HuH-7.5 (cell line): Measurements from ENCODE around the gene CERK.
"Not testable (repeated sequence)": the region's sequence is repeated elsewhere in the genome, so short reads cannot be mapped to it uniquely, and the experiment has no call there.

Experiments used
- DNase-seq: peaks from one replicate; pipeline ENCODE4 v3.0.0; 2011; ENCODE audit warnings: low spot score

The CERK gene

DNA sequence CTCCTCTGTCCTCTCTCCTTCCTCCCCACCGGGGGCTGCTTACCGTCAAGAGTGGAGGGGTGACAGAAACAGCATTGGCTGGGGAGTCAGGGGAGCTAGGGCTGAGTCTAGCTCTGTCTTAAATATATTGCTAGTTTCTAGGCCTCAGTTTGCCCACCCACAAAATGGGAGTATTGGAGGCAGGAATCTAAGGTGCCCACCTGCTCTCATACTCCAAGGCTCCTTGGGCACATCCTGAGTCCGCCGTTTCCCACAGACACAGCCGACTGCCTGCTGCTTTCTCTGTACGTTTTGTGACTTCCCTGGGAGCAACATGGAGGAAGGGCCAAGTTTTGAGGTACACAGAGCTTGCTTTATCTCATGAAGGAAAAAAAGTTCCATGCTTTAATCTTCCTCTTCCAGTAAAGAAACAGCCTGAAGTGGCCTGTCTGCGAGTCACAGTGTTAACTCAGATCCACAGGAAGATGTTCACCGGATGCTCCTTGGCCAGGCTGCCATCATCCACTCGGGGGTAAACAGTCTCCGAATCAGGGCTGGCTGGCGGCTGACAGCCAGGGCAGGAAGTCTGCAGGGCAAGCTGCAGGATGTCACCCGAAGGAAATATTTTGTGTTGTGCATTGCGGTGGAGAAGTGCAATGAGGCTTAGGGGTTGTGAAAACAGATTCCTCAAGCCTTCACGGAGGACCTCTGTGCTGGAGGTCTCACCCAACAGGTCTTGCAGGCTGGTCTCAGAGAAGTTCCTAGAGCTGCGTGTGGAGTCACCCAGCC, 11.0 kb upstream of the CERK start:
- DNase-seq = no peak

DNA sequence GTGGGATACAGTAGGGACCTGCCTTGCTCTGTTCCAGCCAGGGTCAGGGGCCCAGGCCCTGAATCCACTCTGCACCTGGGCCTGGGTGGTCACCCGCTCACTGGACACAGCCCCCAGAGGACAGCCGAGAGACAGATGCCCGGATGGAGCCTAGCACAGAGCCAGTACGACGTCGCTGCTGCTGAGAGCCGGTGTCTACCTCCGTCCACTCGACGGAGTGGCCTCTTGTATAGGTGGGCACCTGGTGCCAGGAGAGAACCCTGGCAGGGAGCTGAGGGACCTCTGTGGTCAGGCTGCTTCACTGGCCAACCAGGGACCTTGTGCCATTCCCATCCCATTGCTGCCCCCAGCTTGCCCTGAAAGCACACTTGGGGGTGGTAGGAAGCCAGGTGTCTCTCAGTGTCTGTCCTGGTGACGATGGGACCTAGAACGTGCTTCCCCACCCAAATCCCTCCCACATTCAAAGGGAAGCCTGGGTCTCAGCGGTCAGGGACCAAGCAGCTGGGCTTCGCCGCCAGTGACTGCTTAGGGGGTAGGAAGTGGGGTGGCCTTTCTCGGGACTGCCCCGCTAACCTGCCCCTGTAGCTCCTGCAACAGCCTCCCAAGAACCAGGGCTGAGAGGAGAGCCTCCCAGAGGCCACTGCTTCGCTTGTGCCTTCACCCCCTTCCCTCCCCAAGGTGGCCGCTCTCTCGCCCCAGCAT, 10.3 kb upstream of the CERK start:
- no peak for DNase-seq

DNA sequence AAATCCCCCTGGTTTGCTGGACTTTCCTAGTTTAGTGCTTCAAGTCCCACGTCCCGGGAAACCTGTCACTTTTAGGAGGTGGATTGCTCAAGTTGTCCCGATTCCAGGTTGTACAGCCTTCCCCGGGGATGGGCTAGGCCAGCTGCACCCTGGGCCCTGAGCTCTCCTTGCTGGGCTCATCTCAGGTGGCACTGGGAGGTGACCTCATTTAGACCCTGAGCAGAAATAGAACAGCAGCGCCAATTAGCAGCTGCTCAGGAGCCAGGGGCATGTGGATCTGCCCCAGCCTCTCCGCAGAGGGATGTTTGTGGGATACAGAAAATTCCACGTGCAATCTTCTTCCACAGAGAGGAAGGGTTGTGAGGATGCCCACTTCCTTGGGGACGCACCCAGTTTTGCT, 9.6 kb upstream of the CERK start:
- DNase-seq = no peak

DNA sequence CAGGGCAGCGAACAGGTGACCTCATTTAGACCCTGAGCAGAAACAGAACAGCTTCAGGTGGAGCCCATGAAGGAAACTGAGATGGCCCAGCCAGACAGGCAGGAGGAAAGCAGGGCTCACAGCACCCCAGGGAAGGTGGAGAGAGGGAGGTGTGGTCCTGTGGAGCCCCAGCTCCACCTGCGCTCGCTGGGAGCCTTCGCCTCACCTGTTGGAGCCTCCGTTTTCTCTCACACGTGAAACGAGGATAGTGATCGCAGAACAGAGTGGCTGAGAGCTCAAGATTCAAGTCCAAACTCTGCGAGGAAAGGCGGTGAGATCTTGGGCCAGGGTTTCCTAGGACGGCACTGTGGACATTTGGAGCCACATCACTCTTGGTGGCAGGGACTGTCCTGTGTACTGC, 8.6 kb upstream of the CERK start:
- no peak for DNase-seq

DNA sequence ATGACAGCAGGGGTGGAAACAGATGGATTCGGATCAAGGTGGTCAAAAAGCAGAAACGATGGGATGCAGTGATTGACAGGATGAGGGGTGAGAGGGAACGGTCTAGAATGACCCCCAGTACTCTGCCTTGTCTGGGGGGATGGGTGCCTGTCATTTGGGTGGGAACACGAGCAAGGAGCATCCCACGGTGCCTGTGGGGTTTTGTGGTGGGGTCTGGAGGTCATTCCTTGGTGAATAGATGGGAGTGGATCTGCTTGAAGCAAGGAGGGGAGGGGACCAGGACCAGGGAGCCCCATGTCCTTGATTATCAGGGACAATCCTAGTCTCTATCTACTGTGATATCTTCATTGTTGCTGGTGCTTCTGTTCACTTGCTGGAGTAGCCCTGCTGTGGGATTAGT, 8.1 kb upstream of the CERK start:
- no peak for DNase-seq

- peak; percentile 88 for DNase-seq
Observed at GRCh38 chr22:46744581-46744980, 6.5 kb upstream of the CERK start.

DNA sequence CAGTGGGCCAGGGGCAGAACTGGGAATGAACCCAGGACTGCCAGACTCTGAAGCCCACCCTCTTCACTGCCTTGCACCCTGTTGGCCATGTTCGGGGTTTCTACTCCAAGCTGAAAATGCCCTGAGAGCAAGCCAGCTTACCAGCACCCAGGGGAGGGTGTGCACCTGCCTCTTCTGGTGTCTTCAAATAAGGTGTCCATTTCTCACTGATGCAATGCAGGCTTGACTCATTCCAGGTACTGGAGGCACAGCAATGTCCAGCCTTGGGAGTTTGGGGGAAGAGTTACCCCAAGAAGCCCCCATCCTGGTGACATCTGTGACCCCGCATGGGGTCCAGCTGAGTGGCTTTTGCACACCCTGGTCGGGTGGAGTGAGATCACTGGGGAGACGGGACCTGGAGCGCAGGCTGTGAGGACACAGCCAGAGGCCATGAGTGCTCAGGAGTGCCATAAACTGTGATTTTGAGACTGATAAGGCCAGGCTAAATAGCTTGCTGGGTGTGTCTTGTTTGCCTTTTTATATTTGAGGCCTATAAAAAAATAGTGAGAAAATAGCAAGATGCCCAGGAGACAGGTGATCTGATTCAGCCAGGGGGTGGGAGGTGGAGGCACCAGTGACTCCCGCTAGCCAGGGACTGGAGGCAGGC, 4.6 kb upstream of the CERK start:
- DNase-seq = peak; percentile 29

DNA sequence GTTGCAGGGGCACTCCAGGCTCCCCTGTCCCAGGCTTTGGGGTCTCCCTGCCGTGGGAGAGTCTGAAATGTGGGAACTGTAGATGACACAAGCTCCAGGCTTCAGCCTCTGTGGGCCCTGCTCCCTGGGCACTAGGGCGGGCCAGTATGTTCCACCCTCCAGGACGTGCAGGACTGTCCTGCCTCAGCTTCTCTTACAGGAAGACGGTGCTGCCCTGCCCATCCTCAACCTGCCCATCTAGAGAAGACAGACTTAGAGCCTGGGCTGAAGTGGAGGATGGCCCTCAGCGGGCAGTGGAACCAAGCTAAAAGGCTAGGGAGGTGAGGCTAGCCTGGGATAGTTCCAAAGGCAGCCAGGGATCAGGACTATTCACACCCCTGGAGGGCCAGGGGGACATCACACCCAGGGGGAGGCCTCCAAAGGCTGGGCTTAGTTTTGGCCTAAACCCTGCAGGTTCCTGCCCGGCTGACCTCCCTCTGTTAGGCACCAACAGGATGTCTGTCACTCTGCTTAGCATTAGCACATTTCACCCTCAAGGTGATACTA, 4.0 kb upstream of the CERK start:
- no peak for DNase-seq

GRCh38 chr22:46740910-46741780, 3.1 kb upstream of the CERK start:
- no peak for DNase-seq

DNA sequence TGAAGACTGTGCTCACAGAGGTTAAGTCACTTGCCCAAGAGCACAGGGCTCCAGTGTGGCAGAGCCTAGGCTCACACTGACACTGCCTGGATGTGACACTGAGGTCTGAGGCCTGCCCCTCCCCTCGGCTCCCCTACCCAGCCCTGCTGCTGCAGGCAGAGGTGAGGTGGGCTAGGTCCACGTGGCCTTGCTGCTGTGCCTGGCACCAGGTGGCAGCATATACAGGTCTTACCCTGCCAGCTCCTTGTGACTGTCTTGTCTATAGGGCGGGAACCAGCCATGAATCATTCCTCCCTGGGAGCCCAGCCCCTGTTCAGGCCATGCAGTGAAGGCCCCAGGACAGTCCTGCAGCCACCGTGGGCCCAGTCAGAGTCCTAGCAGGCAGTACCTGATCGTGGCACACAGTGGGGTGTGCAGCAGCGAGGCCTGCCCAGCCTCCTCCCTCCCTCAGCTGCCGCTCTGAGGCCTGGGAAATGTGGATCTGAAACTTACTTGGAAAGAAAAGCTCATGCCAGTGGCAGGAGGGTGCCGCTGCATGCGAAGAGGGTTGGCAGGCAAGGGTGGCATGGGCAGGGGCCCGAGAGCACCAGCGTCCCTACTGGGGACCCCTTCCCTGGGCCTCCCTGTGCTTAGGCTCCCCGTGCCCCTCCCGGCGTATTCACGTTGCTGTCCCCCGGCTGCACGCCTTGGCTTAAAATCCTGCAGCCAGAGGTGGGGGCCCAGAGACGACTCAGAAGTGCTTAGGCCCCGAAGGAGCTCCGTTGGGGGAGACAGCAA, 1.2 kb upstream of the CERK start:
- DNase-seq = no peak

- DNase-seq = peak; percentile 40
Observed at GRCh38 chr22:46738647-46739093, 618 bp upstream of the CERK start.

DNA sequence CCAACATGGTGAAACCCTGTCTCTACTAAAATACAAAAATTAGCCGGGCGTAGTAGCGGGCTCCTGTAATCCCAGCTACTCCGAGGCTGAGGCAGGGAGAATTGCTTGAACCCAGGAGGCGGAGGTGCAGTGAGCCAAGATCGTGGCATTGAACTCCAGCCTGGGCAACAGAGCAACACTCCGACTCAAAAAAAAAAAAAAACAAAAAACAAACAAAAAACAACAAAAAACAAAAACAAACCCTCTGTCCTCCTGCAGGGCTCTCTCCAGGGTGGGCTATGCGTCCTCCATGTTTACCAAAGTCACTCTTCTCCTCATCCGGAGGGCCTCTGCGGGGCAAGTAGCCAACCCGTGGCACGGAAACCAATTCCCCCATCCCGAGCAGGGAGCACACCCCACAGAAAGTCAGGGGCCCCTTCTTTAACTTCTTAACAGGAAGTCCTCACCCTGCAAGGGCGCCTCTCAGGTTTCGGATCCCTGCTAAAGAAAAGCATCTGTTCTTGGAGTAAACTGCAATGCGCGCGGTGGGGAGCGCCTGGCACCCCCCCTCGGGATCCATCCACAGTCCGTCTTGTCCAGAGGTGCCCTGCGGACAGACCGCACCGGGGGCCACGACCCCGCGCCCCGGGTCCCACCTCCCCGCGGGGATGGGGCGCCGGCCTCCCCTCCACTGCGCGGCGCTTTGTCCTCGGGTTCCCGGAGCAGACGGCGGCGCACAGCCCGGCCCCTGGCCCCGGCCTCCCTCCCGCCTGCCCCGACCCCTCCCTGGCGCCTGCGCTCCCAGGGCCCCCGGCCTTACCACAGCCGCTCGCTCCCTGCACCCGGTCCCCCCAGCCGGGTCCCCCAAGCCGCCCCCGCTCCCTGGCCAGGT, 712 bp downstream of the CERK start:
- peak; percentile 65 for DNase-seq

- no peak for DNase-seq
Observed at GRCh38 chr22:46736705-46737104, 1.3 kb downstream of the CERK start.

- DNase-seq = no peak
Observed at GRCh38 chr22:46735747-46736608, 2.1 kb downstream of the CERK start.

DNA sequence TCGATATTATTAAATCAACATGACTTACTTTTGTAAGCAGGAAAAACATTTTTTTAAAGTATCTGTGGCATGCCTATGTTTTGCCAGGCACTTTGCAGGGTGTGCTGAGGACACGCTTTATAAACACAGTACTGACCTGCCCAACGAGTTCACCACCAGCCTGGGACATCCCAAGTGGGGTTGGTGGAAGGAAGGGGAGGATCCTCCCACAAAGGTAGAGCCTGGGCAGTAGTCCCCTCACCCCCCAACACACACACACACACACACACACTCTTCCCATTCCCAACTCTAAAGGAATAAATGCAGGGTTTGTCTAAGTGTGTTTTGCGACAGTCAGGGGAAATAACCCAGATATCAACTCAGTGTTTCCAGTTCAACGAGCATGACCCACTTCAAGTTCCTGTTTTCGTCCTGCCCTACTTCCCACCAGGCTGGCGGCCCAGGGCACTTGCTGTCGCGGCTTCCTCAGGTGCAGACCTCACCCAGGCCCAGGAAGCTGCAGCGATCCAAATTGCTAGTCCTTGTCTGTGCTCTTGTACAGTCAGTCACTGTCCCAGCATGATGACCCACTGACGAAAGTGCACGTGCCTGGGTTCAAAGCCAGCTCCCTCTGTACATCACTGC, 3.1 kb downstream of the CERK start:
- DNase-seq = no peak

GRCh38 chr22:46734213-46734722, 3.8 kb downstream of the CERK start:
- not testable (repeated sequence) for DNase-seq

GRCh38 chr22:46732513-46732912, 5.5 kb downstream of the CERK start:
- no peak for DNase-seq

DNA sequence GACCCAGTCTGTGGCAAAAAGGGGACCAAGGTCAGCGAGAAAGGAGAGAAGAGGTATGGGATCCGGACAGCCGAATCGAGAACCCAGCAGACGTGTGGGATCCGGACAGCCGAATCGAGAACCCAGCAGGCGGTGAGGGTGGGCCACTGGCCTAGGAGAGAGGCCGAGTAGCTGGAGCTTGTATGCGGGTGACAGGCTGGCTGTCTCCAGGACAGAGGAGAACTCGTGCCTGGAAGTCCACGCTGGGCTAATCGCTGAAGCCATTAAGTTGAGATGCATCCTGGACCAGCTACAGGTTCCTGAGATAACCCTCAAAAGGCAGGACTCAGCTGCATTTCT, 6.0 kb downstream of the CERK start:
- DNase-seq = no peak
